RPMI7951 (cell line): ENCODE results near the gene FGD6. TPM values are rescaled to one million over a fixed set of nuclear protein-coding genes. Genes with fewer than 3 reads are reported as not detected.
"Not testable (repeated sequence)": the region's sequence is repeated elsewhere in the genome, so short reads cannot be mapped to it uniquely, and the experiment has no call there.

Source experiments
- DNase-seq: peaks from one replicate; pipeline ENCODE4 v3.0.0-alpha.2; 2012; ENCODE audit warnings: low read depth
- total RNA-seq: library from RNA; depleted of rRNA; stranded (reverse); fragments of >200 nt; shearing (Covaris generic); gene quantifications from 2 replicates; pipeline ENCODE4 v1.2.3, GENCODE V29; 2014

FGD6 gene
- total RNA-seq, 1 experiment from 2014 or later, result 2.5 TPM

DNA sequence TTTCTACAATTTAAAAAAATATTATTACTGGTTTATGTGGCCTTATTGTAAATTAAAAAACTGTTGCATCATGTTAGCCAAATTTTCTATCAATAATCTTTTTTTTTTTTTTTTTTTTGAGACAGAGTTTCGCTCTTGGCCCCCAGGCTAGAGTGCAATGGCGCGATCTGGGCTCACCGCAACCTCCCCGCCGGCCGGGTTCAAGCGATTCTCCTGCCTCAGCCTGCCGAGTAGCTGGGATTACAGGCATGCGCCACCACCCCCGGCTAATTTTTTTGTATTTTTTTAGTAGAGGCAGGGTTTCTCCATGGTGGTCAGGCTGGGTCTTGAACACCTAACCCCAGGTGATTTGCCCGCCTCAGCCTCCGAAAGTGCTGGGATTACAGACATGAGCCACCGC, 16.9 kb upstream of the FGD6 start:
- DNase-seq, result not testable (repeated sequence)

DNA sequence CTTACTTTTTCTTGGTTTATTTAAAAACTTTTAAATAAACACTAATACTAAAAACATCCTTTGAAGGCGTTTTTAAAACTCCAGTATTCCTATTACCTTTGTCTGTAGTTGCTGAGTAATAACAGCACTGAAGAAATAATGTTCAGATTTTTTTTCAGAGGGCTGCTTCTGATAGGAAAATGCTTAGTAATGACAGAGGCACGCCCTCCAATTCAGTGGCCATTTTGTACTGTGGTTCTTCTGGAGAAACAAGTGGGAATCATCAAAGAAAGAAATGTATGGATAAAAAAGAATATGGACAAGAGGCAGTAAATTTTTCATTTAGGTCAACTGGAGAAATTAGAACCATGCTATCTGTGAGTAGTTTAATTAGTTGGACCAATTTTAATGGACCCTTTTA, 13.9 kb upstream of the FGD6 start:
- peak; percentile 19 for DNase-seq

- DNase-seq, result no peak
These were observed 13.0 kb upstream of the FGD6 start for GRCh38 chr12:95230313-95230712.

GRCh38 chr12:95229636-95230035, 12.4 kb upstream of the FGD6 start:
- DNase-seq, result no peak

GRCh38 chr12:95228617-95229016, 11.3 kb upstream of the FGD6 start:
- DNase-seq, result no peak

DNA sequence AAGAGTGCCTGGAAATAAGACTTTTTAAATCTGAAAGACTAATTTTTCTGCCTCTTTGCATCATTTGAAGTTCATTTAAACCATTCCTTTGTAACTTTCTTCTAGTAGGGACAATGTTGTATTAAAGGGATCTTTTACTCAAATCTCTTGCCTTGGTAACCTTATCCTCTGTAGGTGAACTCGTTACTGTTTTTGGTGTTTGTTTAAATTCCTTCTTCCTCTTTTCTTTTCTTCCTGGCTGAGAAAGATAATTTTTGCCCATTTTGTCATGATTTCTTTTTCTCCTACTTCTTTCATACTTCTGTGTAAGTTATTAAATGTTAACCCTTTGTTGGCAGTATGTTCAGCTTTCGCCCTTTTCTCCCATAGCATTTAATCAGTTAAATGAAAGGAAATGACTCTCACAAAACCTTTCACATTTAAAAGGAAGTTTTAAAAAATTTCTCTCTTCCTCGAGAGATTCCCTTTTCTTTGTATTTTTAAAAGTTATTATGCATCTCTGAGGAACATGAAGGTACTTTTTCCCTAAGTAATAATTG, 10.6 kb upstream of the FGD6 start:
- no peak for DNase-seq

GRCh38 chr12:95225645-95226212, 8.5 kb upstream of the FGD6 start:
- DNase-seq, result no peak

DNA sequence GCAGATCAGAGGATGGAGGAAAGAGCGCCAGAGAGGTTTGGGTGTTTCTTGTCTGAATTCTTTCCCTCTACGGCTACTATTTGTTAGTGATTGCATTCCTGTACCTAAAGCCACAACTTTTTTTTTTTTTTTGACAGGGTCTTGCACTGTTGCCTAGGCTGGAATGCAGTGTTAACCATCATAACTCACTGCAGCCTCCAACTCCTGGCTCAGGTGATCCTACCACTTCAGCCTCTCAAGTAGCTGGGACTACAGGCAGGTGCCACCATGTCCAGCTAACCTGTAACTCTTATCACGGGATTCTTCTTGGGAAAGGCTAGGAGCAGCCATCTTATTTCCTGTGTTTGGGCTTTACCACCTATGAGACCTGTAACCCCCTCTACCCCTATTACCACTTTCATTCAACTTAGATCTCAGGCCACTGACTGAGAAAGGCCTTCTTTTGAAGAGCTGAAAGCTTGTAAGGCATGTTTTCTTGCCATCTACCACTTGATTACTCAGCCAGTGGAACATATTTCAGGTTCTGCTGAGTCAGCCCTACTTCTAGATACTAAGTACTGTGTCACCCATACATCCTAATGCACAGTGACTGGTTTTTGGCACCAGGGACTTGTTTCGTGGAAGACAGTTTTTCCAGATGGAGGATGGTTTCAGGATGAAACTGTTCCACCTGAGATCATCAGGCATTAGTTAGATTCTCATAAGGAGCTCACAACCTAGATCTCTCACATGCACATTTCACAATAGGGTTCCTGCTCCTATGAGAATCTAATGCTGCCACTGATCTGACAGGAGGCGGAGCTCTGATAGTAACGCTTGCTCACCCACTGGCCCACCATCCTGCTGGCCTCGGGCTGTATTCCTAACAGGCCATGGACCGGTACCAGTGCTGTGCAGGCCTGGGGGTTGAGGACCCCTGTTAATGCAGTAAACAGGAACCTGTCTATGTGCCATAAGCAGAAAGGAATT, 7.2 kb upstream of the FGD6 start:
- peak; percentile 24 for DNase-seq

DNA sequence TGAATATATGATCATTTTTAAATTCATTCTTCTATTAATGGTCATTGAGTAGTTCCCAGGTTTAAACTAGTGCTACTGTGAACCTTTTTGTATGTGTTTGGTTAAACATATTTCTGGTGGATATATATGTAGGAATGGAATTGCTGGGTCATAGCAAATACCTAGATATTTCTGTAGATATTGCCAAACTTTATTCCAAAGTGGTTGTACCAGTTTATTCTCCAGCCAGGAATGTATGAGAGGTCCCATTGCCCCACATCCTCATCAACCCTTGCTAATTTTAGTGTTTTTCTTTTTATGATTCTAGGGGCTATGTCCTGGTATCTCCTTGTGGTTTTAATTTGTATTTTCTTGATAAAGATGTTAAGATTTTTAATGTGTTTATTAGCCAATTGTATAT, 3.5 kb upstream of the FGD6 start:
- no peak for DNase-seq

DNA sequence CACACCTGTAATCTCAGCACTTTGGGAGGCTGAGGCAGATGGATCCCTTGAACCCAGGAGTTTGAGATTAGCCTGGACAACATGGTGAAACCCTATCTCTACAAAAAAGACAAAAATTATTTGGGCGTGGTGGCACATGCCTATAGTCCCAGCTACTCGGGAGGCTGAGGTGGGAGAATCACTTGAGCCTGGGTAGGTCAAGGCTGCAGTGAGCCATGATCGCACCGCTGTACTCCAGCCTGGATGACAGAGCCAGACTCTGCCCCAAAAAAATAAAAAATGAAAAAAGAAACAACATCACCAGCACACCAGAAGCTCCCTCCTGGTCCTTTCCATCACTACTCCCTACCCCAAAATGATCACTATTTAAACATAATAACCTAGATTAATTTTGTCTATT, 2.9 kb upstream of the FGD6 start:
- DNase-seq, result no peak

GRCh38 chr12:95218150-95219133, 1.2 kb upstream of the FGD6 start:
- DNase-seq, result peak; percentile 75

DNA sequence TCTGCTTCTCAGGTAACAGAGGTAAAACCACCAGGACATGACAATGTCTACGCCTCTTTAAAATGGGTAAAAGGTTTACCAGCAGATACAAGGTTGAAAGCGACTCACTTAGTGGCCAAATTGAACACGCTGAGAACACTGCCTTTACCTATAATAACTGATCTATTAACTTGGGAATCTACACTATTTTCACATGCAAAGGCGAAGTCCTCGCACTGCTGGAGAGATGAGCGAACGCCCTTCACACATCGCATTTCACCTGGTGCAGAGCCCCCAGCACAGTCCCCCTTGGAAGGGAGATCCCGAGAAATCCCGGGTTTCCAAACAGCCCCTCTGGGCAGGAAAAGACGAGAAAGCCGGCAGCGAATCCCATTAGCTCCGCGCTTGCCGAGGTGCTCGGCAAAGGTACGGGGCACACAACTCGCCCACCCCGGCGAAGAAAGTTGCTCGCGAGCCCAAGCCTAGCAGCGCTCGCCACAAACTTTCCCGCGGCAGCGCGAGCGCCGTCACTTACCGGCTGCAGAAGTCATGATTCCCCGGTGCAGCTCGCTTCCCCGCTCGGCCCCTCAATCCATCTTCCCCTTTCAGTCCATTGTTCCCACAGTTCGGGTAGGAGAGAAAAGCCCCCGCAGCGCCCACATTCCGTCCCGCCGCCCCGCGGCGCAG, 423 bp downstream of the FGD6 start:
- no peak for DNase-seq

DNA sequence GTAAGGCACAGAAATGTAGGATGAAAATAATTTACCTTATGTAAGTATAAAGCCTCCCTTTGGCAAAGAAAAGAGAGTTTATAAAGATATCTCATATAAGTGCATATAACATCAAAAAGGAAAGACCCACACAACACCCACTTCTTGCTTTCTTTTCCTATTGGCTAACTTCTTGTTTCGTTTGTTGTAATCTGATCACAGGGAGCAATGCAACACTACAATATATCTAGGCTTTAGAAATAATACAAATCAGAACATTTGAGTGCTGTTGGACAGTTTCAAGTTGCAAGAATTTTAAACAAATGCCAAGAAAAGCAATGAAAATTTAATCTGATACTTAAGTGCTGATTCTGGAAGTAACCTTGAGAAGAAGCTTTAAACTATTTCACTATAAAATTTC, 1.3 kb downstream of the FGD6 start:
- peak; percentile 53 for DNase-seq

DNA sequence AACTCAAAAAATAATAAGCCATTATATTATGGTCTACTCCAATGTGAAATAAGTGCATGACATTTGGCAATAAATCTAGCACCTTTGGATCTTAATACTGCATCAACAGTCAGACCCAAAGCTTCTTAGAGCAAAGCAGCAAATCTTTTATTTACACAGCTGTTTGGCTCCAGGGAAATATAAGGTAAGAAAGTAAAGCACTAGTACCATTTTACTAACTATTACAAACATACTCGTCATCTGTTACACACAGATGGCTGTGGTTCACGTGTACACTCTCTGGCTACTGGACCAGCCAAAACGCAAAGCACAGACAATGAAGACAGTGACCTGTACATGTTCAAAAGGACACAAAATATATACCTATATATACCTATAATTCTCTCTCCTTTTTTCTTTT, 2.8 kb downstream of the FGD6 start:
- no peak for DNase-seq

GRCh38 chr12:95213928-95214327, 3.3 kb downstream of the FGD6 start:
- no peak for DNase-seq

GRCh38 chr12:95213119-95213518, 4.1 kb downstream of the FGD6 start:
- DNase-seq, result no peak

DNA sequence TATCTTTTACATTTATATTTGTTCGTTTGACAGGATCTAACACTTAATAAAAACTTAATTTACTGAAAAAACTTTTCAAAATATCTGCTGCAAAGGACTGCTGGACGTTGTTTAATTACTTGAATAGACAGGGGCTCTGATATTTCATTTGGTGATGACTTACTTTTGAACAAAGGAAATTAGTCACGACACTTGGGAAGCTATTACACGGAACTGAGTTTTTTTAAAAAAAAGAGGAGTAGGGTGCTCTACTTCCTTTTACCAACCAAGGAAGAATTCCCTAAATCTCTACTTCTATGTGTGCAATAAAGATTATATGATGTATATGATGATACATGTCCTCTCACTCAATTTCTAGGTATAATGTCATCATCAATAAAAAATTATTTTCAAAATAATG, 4.7 kb downstream of the FGD6 start:
- DNase-seq, result no peak

- DNase-seq, result no peak
These were observed 8.6 kb downstream of the FGD6 start for GRCh38 chr12:95208678-95209077.

- DNase-seq, result no peak
These were observed 9.9 kb downstream of the FGD6 start for GRCh38 chr12:95207407-95207806.

- DNase-seq, result no peak
These were observed 10.4 kb downstream of the FGD6 start for GRCh38 chr12:95206916-95207315.

DNA sequence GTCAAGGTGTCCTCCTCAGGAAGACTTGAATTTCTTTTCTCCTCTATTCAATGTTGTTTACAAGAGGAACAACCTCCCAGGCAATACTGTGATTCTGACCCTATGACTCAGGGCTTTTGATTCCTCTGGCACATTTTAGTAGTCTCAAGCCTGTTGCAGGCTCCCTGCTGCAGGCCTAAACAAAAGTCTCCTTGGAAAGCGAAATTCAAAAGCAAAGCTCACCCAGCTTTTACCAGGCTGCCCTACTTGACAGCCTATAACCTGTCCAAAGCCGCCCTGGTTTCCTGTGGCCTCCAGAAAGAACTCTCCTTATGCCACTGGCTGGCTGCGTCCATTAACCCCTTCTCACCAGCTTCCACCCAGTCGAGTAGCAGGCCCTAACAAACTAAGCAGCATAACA, 11.6 kb downstream of the FGD6 start:
- DNase-seq, result peak; percentile 77
